Measurements from ENCODE around the gene CAVIN2. TPM values are rescaled to one million over a fixed set of nuclear protein-coding genes. Genes with fewer than 3 reads are reported as not detected.

CAVIN2 gene
- total and polyA plus RNA-seq, 8 donors, result 73.6 to 129 (median 104) TPM

GRCh38 chr2:191835539-191836350 is 11.1 kb downstream of the CAVIN2 start:
- ATAC-seq (no peak), DNase-seq (no peak)
- Histone ChIP-seq H3K9me3 (no peaks in the 10 kb centered on the region), H3K4me3 (no peak overlapping the region), H3K27me3 (no peaks in the 10 kb centered on the region), H3K27ac (no peak overlapping the region), H3K36me3 (peaks cover 0 to 16% of the 10 kb centered on the region in 2 donors), H3K4me1 (peaks cover 0 to 16% of the 10 kb centered on the region in 2 donors)
- TF ChIP-seq CTCF (IDR thresholded peaks at IDR 0.05), result no peak
- intact Hi-C loops (cut with DNase I), result no loop called here

- H3K9me3 ChIP-seq, result no peaks in the 10 kb centered on the region
Measured at GRCh38 chr2:191835100-191835499, 11.8 kb downstream of the CAVIN2 start.

GRCh38 chr2:191833356-191833755 is 13.5 kb downstream of the CAVIN2 start:
- Histone ChIP-seq H3K36me3 (peaks cover 0 to 16% of the 10 kb centered on the region in 2 donors), H3K27ac (no peak overlapping the region), H3K9me3 (no peaks in the 10 kb centered on the region), H3K4me3 (no peak overlapping the region), H3K4me1 (peaks cover 0 to 11% of the 10 kb centered on the region in 2 donors), H3K27me3 (no peaks in the 10 kb centered on the region)
- ATAC-seq (no peak), DNase-seq (no peak)
- no peak for TF ChIP-seq CTCF (IDR thresholded peaks at IDR 0.05)
- intact Hi-C loops (cut with DNase I), result no loop called here

More at GRCh38 chr2:191835100-191835499, 11.8 kb downstream of the CAVIN2 start:
- DNase-seq (no peak), ATAC-seq (no peak)
- no peak for TF ChIP-seq CTCF (IDR thresholded peaks at IDR 0.05)
- Histone ChIP-seq H3K27me3 (no peaks in the 10 kb centered on the region), H3K4me1 (peaks cover 0 to 13% of the 10 kb centered on the region in 2 donors), H3K36me3 (peaks cover 0 to 16% of the 10 kb centered on the region in 2 donors), H3K4me3 (no peak overlapping the region), H3K27ac (no peak overlapping the region)
- intact Hi-C loops (cut with DNase I), result no loop called here

GRCh38 chr2:191832668-191833067 is 14.2 kb downstream of the CAVIN2 start:
- ATAC-seq, result no peak
- no peak for DNase-seq

More at GRCh38 chr2:191832668-191833067, 14.2 kb downstream of the CAVIN2 start:
- H3K27ac ChIP-seq, result no peak overlapping the region
- TF ChIP-seq CTCF (IDR thresholded peaks at IDR 0.05), result no peak
- no peak overlapping the region for H3K4me3 ChIP-seq
- peaks cover 0 to 16% of the 10 kb centered on the region in 2 donors for H3K36me3 ChIP-seq
- peaks cover 0 to 6% of the 10 kb centered on the region in 2 donors for H3K4me1 ChIP-seq
- no peaks in the 10 kb centered on the region for H3K27me3 ChIP-seq
- H3K9me3 ChIP-seq, result no peaks in the 10 kb centered on the region
- intact Hi-C loops (cut with DNase I), result no loop called here

Data from left lung (tissue), 10 donors.